ENCODE measurements around the gene SERPINA3.

DNA sequence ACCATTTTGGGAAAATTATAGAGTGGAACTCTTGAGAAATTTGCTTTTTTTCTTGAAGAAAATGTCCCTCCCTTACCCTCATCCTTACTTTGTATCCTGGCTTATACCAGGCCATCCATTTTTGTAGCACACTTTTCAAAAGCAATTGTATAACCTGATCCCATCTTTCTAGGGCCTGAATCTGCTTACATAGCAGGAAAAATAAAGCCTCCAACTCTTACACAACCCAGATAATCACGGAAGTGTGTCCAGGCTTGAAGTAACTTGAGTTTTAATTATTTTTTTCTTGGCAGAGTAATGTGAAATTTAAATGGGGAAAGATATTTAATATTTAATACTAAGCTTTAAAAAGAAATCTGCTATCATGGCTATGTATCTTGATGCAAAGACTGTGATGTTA lies 23.0 kb downstream of the SERPINA3 start:
- TF ChIP-seq, protein P1, sequence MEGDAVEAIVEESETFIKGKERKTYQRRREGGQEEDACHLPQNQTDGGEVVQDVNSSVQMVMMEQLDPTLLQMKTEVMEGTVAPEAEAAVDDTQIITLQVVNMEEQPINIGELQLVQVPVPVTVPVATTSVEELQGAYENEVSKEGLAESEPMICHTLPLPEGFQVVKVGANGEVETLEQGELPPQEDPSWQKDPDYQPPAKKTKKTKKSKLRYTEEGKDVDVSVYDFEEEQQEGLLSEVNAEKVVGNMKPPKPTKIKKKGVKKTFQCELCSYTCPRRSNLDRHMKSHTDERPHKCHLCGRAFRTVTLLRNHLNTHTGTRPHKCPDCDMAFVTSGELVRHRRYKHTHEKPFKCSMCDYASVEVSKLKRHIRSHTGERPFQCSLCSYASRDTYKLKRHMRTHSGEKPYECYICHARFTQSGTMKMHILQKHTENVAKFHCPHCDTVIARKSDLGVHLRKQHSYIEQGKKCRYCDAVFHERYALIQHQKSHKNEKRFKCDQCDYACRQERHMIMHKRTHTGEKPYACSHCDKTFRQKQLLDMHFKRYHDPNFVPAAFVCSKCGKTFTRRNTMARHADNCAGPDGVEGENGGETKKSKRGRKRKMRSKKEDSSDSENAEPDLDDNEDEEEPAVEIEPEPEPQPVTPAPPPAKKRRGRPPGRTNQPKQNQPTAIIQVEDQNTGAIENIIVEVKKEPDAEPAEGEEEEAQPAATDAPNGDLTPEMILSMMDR (IDR thresholded peaks at IDR 0.05; ENCODE audit: low read depth, low read length), result no peak
- no peak for TF ChIP-seq EZH2phosphoT487 (IDR thresholded peaks at IDR 0.05; ENCODE audit: low read depth)

Data from OCI-LY3 (cell line).